Measurements from ENCODE around the gene PACSIN2.

PACSIN2 gene

GRCh38 chr22:43013355-43014315, 1.3 kb downstream of the PACSIN2 start:
- DNase-seq (ENCODE audit: low read depth) = peak; percentile 30
- TF ChIP-seq CTCF (conservative IDR thresholded peaks at IDR 0.05; ENCODE audit: control insufficient read depth, insufficient read depth, low read depth, low read length) = no peak
- peak overlapping the region; percentile 80 for H3K4me3 ChIP-seq (ENCODE audit: control insufficient read depth, low read depth, low read length)

- no peak for TF ChIP-seq CTCF (conservative IDR thresholded peaks at IDR 0.05; ENCODE audit: control insufficient read depth, insufficient read depth, low read depth, low read length)
- no peak overlapping the region for H3K4me3 ChIP-seq (ENCODE audit: control insufficient read depth, low read depth, low read length)
- DNase-seq (ENCODE audit: low read depth) = no peak
Observed at GRCh38 chr22:43012390-43012789, 2.6 kb downstream of the PACSIN2 start.

- H3K4me3 ChIP-seq (ENCODE audit: control insufficient read depth, low read depth, low read length) = no peak overlapping the region
- TF ChIP-seq CTCF (conservative IDR thresholded peaks at IDR 0.05; ENCODE audit: control insufficient read depth, insufficient read depth, low read depth, low read length) = no peak
- DNase-seq (ENCODE audit: low read depth) = no peak
Observed at GRCh38 chr22:43011079-43011478, 3.9 kb downstream of the PACSIN2 start.

GRCh38 chr22:43009444-43009843, 5.5 kb downstream of the PACSIN2 start:
- TF ChIP-seq CTCF (conservative IDR thresholded peaks at IDR 0.05; ENCODE audit: control insufficient read depth, insufficient read depth, low read depth, low read length) = no peak
- no peak for DNase-seq (ENCODE audit: low read depth)
- no peak overlapping the region for H3K4me3 ChIP-seq (ENCODE audit: control insufficient read depth, low read depth, low read length)

- H3K4me3 ChIP-seq (ENCODE audit: control insufficient read depth, low read depth, low read length) = no peak overlapping the region
- DNase-seq (ENCODE audit: low read depth) = no peak
- no peak for TF ChIP-seq CTCF (conservative IDR thresholded peaks at IDR 0.05; ENCODE audit: control insufficient read depth, insufficient read depth, low read depth, low read length)
Observed at GRCh38 chr22:43008921-43009320, 6.0 kb downstream of the PACSIN2 start.

GRCh38 chr22:43008509-43008908, 6.4 kb downstream of the PACSIN2 start:
- TF ChIP-seq CTCF (conservative IDR thresholded peaks at IDR 0.05; ENCODE audit: control insufficient read depth, insufficient read depth, low read depth, low read length) = no peak
- no peak overlapping the region for H3K4me3 ChIP-seq (ENCODE audit: control insufficient read depth, low read depth, low read length)
- no peak for DNase-seq (ENCODE audit: low read depth)
